ENCODE measurements around the gene ZNF532.

DNA sequence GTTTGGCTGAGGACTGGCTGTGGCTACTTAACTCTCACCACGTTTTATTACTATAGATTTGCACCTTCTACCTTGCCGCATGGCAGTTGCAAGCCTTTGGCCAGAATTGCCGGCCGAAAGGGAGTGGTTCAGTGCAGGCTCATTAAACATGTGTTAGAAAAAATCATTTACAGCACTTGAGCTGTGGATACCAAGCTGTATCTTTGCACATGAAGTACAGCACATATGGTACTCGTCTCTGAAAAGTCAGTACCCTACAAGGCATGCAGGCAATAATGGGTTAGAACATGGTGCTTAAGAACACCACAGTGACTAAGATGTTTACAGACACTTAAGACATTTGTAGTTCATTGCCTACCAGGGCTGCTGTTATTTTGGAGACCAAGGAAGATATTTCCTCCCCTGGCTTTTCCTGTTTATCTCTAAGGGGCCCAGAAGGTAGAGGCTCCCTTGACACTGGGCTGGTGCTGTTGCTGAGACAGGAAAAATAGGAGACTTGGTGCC, 103.1 kb downstream of the ZNF532 start:
- TF ChIP-seq, protein P1, sequence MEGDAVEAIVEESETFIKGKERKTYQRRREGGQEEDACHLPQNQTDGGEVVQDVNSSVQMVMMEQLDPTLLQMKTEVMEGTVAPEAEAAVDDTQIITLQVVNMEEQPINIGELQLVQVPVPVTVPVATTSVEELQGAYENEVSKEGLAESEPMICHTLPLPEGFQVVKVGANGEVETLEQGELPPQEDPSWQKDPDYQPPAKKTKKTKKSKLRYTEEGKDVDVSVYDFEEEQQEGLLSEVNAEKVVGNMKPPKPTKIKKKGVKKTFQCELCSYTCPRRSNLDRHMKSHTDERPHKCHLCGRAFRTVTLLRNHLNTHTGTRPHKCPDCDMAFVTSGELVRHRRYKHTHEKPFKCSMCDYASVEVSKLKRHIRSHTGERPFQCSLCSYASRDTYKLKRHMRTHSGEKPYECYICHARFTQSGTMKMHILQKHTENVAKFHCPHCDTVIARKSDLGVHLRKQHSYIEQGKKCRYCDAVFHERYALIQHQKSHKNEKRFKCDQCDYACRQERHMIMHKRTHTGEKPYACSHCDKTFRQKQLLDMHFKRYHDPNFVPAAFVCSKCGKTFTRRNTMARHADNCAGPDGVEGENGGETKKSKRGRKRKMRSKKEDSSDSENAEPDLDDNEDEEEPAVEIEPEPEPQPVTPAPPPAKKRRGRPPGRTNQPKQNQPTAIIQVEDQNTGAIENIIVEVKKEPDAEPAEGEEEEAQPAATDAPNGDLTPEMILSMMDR (IDR thresholded peaks at IDR 0.05) = no peak
- no peak for TF ChIP-seq POLR2A (IDR thresholded peaks at IDR 0.05)
